ENCODE measurements around the gene MORN4. TPM values are rescaled to one million over a fixed set of nuclear protein-coding genes. Genes with fewer than 3 reads are reported as not detected.
"Not testable (repeated sequence)": the region's sequence is repeated elsewhere in the genome, so short reads cannot be mapped to it uniquely, and the experiment has no call there.

The MORN4 gene
- total RNA-seq, 1 donor from 2014 or later = 24.3 TPM

DNA sequence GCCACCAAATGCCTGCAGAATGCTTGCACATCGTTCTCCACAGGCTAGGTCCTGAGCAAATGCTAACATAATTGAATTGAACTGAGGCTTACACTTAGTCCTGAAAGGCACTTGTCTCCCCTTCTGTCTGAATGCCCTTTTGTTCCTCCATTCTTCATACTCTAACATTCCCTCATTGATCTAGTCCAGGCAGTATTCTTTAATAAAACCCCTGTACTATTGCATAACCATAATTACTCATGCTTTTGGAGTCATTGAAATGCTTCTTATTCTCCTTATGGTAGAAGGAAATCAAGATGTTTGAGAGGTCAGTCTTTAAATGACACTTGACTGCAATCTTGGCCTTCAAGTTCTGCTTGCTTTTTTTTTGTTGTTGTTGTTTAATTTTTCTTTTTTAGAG is 14.3 kb upstream of the MORN4 start:
- DNase-seq (ENCODE audit: low spot score, unreplicated experiment) = no peak
- TF ChIP-seq CTCF (IDR thresholded peaks at IDR 0.05; ENCODE audit: unreplicated experiment) = no peak
- Mint-ChIP-seq H3K36me3 (ENCODE audit: insufficient read depth) (peaks cover 9% of the 10 kb centered on the region), H3K4me3 (ENCODE audit: low read depth) (no peak overlapping the region), H3K4me1 (ENCODE audit: low read depth) (peaks cover 2% of the 10 kb centered on the region), H3K27me3 (no peaks in the 10 kb centered on the region), H3K27ac (no peak overlapping the region), H3K9me3 (ENCODE audit: low read depth) (no peaks in the 10 kb centered on the region)

- Mint-ChIP-seq H3K27me3 (no peaks in the 10 kb centered on the region), H3K27ac (no peak overlapping the region), H3K4me1 (ENCODE audit: low read depth) (peaks cover 11% of the 10 kb centered on the region), H3K36me3 (ENCODE audit: insufficient read depth) (peaks cover 9% of the 10 kb centered on the region), H3K9me3 (ENCODE audit: low read depth) (no peaks in the 10 kb centered on the region), H3K4me3 (ENCODE audit: low read depth) (no peak overlapping the region)
- TF ChIP-seq CTCF (IDR thresholded peaks at IDR 0.05; ENCODE audit: unreplicated experiment) = no peak
- no peak for DNase-seq (ENCODE audit: low spot score, unreplicated experiment)
These were observed 11.6 kb upstream of the MORN4 start for GRCh38 chr10:97644936-97645335.

DNA sequence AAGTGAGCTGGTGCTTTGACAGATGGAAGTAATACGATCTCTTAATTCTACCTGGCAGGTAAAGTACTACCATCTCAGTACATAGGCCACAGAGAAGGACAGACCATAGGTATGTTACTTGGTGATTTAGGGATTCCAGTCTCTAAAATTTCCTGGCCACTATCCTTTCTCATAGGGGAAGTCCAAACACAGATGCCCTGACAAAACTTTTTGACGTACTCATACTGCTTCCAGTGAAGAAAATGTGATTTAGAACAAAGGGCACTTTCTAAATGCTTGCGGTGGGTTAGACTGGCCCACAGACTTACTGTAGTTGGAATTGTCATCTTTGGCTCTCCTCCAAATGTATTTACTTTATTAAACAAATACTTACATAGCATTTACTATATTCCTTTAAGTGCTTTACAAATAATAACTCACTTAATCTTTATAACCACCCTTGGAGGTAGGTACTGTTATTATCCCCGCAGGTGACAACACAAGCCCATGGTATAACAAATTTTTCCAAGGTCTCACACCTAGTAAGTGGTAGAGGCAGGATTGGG is 10.2 kb upstream of the MORN4 start:
- H3K27me3 Mint-ChIP-seq = no peaks in the 10 kb centered on the region
- no peaks in the 10 kb centered on the region for H3K9me3 Mint-ChIP-seq (ENCODE audit: low read depth)
- TF ChIP-seq CTCF (IDR thresholded peaks at IDR 0.05; ENCODE audit: unreplicated experiment) = no peak
- H3K27ac Mint-ChIP-seq = no peak overlapping the region
- H3K36me3 Mint-ChIP-seq (ENCODE audit: insufficient read depth) = peaks cover 9% of the 10 kb centered on the region
- DNase-seq (ENCODE audit: low spot score, unreplicated experiment) = no peak
- peaks cover 11% of the 10 kb centered on the region for H3K4me1 Mint-ChIP-seq (ENCODE audit: low read depth)
- no peak overlapping the region for H3K4me3 Mint-ChIP-seq (ENCODE audit: low read depth)

GRCh38 chr10:97642471-97643159 is 9.3 kb upstream of the MORN4 start:
- not testable (repeated sequence) for H3K36me3 Mint-ChIP-seq (ENCODE audit: insufficient read depth); H3K27me3 Mint-ChIP-seq; H3K27ac Mint-ChIP-seq; DNase-seq (ENCODE audit: low spot score, unreplicated experiment); H3K9me3 Mint-ChIP-seq (ENCODE audit: low read depth)
- H3K4me1 Mint-ChIP-seq (ENCODE audit: low read depth) = peaks cover 11% of the 10 kb centered on the region
- H3K4me3 Mint-ChIP-seq (ENCODE audit: low read depth) = peak overlapping the region; percentile 94

DNA sequence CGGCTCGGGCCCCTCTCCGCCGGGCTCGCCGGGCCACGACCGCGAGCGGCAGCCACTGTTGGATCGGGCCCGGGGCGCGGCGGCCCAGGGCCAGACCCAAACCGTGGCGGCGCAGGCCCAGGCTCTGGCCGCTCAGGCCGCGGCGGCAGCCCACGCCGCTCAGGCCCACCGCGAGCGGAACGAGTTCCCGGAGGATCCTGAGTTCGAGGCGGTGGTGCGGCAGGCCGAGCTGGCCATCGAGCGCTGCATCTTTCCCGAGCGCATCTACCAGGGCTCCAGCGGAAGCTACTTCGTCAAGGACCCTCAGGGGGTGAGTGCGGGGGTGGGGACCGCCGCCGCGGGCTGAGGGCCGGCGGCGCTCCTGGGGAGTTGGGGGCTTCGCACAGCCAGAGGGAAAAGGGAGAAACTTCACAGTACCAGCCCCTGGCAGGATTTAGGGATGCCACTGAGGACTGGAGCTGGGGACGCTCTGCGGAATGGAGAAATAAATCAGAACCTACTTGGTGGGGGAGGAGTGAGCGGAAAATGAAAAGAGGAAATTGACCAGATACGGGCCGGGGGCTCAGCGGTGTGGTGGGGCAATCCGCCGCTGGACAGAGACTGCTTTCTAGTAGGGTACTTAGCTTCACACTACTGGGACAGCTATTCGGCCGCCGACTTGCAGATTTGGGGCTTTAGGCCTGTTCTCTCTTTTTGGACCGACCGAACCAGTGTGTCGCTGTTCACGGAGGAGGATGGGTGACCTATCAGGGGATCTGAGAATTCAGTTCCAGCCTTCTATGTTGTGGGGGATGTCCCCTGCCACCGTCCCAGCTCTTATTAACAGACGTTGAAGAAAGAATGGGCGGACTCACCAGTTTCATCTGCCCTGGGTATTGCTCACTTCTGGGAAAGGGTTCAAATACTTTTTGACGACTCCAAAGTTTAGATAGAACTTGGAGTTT is 7.8 kb upstream of the MORN4 start:
- H3K36me3 Mint-ChIP-seq (ENCODE audit: insufficient read depth) = peaks cover 7% of the 10 kb centered on the region
- H3K27ac Mint-ChIP-seq = peak overlapping the region; percentile 94
- H3K4me3 Mint-ChIP-seq (ENCODE audit: low read depth) = peak overlapping the region; percentile 94
- no peaks in the 10 kb centered on the region for H3K9me3 Mint-ChIP-seq (ENCODE audit: low read depth)
- H3K4me1 Mint-ChIP-seq (ENCODE audit: low read depth) = peaks cover 11% of the 10 kb centered on the region
- no peaks in the 10 kb centered on the region for H3K27me3 Mint-ChIP-seq
- TF ChIP-seq CTCF (IDR thresholded peaks at IDR 0.05; ENCODE audit: unreplicated experiment) = no peak
- peak; percentile 23 for DNase-seq (ENCODE audit: low spot score, unreplicated experiment)
